Naive thymus-derived CD4-positive, alpha-beta T cell (primary cell): ENCODE data around the gene ABHD17C. TPM values are rescaled to one million over a fixed set of nuclear protein-coding genes. Genes with fewer than 3 reads are reported as not detected.
A peak's percentile ranks its signal among the peaks of the same experiment; 100 is the strongest.

Source experiments
- ATAC-seq: fragments of 150-1000 bp; cut with Tn5 transposase; 2 replicates; pipeline ENCODE4 v1.10.0; 2021; ENCODE audit warnings: mild to moderate bottlenecking, moderate library complexity
- CTCF ChIA-PET: fragments of 350-600 bp; sonication (Branson Sonifier 250); formaldehyde crosslinking; loops from one replicate; lab custom pipeline; 2021; ENCODE audit warnings: antibody characterized with exemption; lab: Charles Lee
- POLR2A ChIA-PET: fragments of 350-600 bp; sonication (Branson Sonifier 250); formaldehyde crosslinking; loops from one replicate; lab custom pipeline; 2021; ENCODE audit warnings: antibody characterized with exemption, inconsistent platforms; lab: Charles Lee
- DNase-seq, 9 donors: peaks; one replicate each; pipeline versions ENCODE4 v3.0.0 to v3.0.0-alpha.2; 2020 to 2022; ENCODE audit warnings: mixed read lengths in 1 of 9
- H3K27ac ChIP-seq: one replicate; pipeline ENCODE4 v1.7.0; 2013; ENCODE audit warnings: mild to moderate bottlenecking, low read depth, low read length, moderate library complexity
- H3K27me3 ChIP-seq, 2 donors: one replicate each; pipeline ENCODE4 v1.7.0; 2013; ENCODE audit warnings: low read length in 2 of 2, mild to moderate bottlenecking in 2 of 2, moderate library complexity in 2 of 2; ENCODE audit not compliant: control insufficient read depth in 2 of 2, insufficient read depth in 2 of 2
- H3K36me3 ChIP-seq, 3 experiments: 1 replicate in 2 of 3; 2 replicates in 1 of 3; pipeline ENCODE4 v1.7.0; 2013; ENCODE audit warnings: low read length in 3 of 3, mild to moderate bottlenecking in 3 of 3, moderate library complexity in 1 of 3; ENCODE audit not compliant: insufficient read depth in 3 of 3, control insufficient read depth in 2 of 3
- H3K4me1 ChIP-seq, 2 donors: one replicate each; pipeline ENCODE4 v1.7.0; 2013; ENCODE audit warnings: low read length in 2 of 2, mild to moderate bottlenecking in 2 of 2, moderate library complexity in 1 of 2; ENCODE audit not compliant: control insufficient read depth in 2 of 2, insufficient read depth in 2 of 2
- H3K4me3 ChIP-seq: 2 replicates; pipeline ENCODE4 v1.7.0; 2013; ENCODE audit warnings: mild to moderate bottlenecking, low read length
- H3K9me3 ChIP-seq, 3 experiments: 1 replicate in 2 of 3; 2 replicates in 1 of 3; pipeline ENCODE4 v1.7.0; 2013; ENCODE audit warnings: low read length in 3 of 3; ENCODE audit not compliant: control insufficient read depth in 2 of 3
- H3K27ac Mint-ChIP-seq, 9 donors: one replicate each; pipeline ENCODE4 v1.8.0; 2020 to 2022; ENCODE audit warnings: mixed read lengths in 9 of 9, mild to moderate bottlenecking in 8 of 9, moderate library complexity in 5 of 9, inconsistent platforms in 2 of 9
- H3K27me3 Mint-ChIP-seq, 5 donors: one replicate each; pipeline ENCODE4 v1.8.0; 2021 to 2022; ENCODE audit warnings: mixed read lengths in 5 of 5, mild to moderate bottlenecking in 1 of 5
- H3K36me3 Mint-ChIP-seq, 5 donors: one replicate each; pipeline ENCODE4 v1.8.0; 2020 to 2022; ENCODE audit warnings: mixed read lengths in 5 of 5, mild to moderate bottlenecking in 3 of 5, inconsistent platforms in 1 of 5
- H3K4me1 Mint-ChIP-seq, 7 donors: one replicate each; pipeline ENCODE4 v1.8.0; 2020 to 2022; ENCODE audit warnings: mixed read lengths in 7 of 7, mild to moderate bottlenecking in 3 of 7, inconsistent platforms in 1 of 7
- H3K4me3 Mint-ChIP-seq, 10 donors: one replicate each; pipeline ENCODE4 v1.8.0; 2020 to 2022; ENCODE audit warnings: mild to moderate bottlenecking in 10 of 10, mixed read lengths in 10 of 10, moderate library complexity in 6 of 10, inconsistent platforms in 2 of 10
- H3K9me3 Mint-ChIP-seq, 11 donors: one replicate each; pipeline ENCODE4 v1.8.0; 2020 to 2022; ENCODE audit warnings: mixed read lengths in 11 of 11, mild to moderate bottlenecking in 4 of 11, inconsistent platforms in 1 of 11, moderate library complexity in 1 of 11
- intact Hi-C, 2 donors: fragments of 100-400 bp; cut with micrococcal nuclease; formaldehyde crosslinking; loops; one replicate each; pipeline ENCODE4 v1.15.1; 2023
- polyA plus RNA-seq, 2 donors: library from polyadenylated mRNA; unstranded; fragments of 300-500 nt; fragmentation: Illumina TruSeq; gene quantifications; one replicate each; pipeline ENCODE4 v1.2.3, GENCODE V29; 2021
- total RNA-seq, 6 experiments: library from RNA in 5 of 6; stranded (reverse) in 5 of 6; gene quantifications; 1 replicate in 5 of 6; 2 replicates in 1 of 6; pipeline ENCODE4 v1.2.3 and lab custom pipeline; 2021 to 2026

The ABHD17C gene
- total and polyA plus RNA-seq, 7 experiments from 2014 or later: 0.26 to 2.8 (median 1.8) TPM

DNA sequence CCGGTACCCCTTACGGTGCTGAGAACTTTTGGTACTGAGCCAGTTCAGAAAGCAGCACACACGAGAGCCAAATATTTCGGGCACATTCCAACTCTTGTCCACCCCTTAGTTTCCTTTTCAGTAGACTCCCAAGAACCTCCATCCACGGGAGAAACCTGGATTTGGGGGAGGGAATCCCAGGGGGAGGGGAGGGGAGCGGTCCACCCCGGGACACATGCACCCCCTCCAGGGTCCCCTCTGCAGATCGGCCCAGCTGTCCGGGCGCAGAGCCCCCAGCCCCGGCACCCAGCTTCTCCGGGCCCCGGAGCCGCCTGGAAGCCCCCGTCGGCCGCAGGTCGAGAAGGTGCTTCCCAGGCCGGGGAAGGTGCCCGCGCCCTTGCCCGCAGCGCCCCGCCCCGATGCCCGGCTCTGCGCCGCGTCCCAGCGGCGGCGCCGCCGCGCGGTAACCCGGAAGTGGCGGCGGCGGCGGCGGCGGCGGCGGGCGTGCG is 455 bp upstream of the ABHD17C start:
- intact Hi-C loops: loop anchor here in 1 of 2 donors (10.0 kb wide), 1 partner anchor 310 kb away; the partner anchor contains the start of gene TLNRD1
- DNase-seq (peak in 7 of 9 donors; percentile 3 to 14 (median 10)), ATAC-seq (peak; percentile 51)
- ChIA-PET CTCF (no interaction called here), POLR2A (interaction anchor here (1.6 kb wide), 1 partner anchor 15 kb away, joined by 5 read pairs; no protein-coding TSS in a partner anchor)
- no peaks in the 10 kb centered on the region for H3K9me3 ChIP-seq
- peaks cover 8 to 13% of the 10 kb centered on the region in 2 donors for H3K4me1 ChIP-seq
- H3K4me1 Mint-ChIP-seq: peaks cover 11 to 23% (median 18%) of the 10 kb centered on the region in 7 donors
- no peaks in the 10 kb centered on the region for H3K36me3 ChIP-seq
- peak overlapping the region; percentile 33 for H3K27ac ChIP-seq
- H3K4me3 Mint-ChIP-seq: peak overlapping the region; percentile 77 to 98 (median 92)
- H3K9me3 Mint-ChIP-seq: peaks cover 0 to 1% (median 0%) of the 10 kb centered on the region in 11 donors
- H3K4me3 ChIP-seq: peak overlapping the region; percentile 37
- peaks cover 0 to 58% (median 0%) of the 10 kb centered on the region in 5 donors for H3K27me3 Mint-ChIP-seq
- H3K27me3 ChIP-seq: no peaks in the 10 kb centered on the region
- peaks cover 0 to 5% (median 0%) of the 10 kb centered on the region in 5 donors for H3K36me3 Mint-ChIP-seq
- H3K27ac Mint-ChIP-seq: peak overlapping the region; percentile 31 to 80 (median 65)

DNA sequence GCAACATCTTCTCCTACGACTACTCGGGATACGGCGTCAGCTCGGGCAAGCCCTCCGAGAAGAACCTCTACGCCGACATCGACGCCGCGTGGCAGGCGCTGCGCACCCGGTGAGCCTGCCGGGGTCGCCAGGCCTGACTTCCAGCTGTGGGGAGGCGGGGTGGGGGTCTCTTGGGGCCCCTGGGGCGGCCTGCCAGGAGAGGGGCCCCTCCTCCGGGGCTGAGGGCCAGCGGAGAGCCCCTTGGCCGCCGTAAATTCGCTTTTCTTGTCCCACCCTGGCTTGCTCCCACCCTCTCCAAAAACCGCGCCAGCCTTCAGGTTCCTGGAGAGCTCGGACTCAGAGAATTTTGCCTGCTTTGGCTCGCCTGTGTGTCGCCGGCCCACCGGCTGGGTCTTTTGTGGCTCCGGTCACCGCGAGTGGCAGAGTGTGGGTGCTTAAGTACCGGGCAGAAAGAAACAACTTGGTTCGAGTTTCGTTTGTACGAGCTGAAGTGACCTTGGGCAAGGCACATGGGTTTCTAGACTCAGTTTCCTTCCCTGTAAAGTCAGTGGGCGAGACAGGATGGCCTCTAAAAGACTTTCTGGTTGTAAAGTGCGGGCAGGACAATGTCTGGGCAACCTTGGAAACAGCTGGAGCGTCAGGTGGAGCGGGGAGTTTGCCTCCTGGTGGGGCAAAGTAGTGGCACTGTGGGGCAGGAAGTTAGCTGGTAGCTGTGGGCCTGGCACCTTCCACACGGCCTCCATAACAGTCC is 976 bp downstream of the ABHD17C start:
- Mint-ChIP-seq H3K27ac (peak overlapping the region; percentile 32 to 84 (median 67)), H3K9me3 (peaks cover 0 to 1% (median 0%) of the 10 kb centered on the region in 11 donors), H3K4me1 (peaks cover 11 to 23% (median 18%) of the 10 kb centered on the region in 7 donors), H3K36me3 (peaks cover 0 to 5% (median 0%) of the 10 kb centered on the region in 5 donors), H3K4me3 (peak overlapping the region; percentile 89 to 95 (median 92)), H3K27me3 (peaks cover 0 to 56% (median 0%) of the 10 kb centered on the region in 5 donors)
- no peak overlapping the region for H3K27ac ChIP-seq
- CTCF ChIA-PET: no interaction called here
- H3K4me3 ChIP-seq: peak overlapping the region; percentile 70
- no peaks in the 10 kb centered on the region for H3K9me3 ChIP-seq
- peak; percentile 38 for ATAC-seq
- peaks cover 8 to 13% of the 10 kb centered on the region in 2 donors for H3K4me1 ChIP-seq
- POLR2A ChIA-PET: interaction anchor here (1.6 kb wide), 1 partner anchor 16 kb away, joined by 5 read pairs; no protein-coding TSS in a partner anchor
- no peaks in the 10 kb centered on the region for H3K36me3 ChIP-seq
- DNase-seq: peak in 6 of 9 donors; percentile 7 to 31 (median 18)
- H3K27me3 ChIP-seq: no peaks in the 10 kb centered on the region
- intact Hi-C loops: loop anchor here in 1 of 2 donors (10.0 kb wide), 1 partner anchor 309 kb away; the partner anchor contains the start of gene TLNRD1

GRCh38 chr15:80697075-80697685 is 2.1 kb downstream of the ABHD17C start:
- Mint-ChIP-seq H3K36me3 (peaks cover 0 to 5% (median 0%) of the 10 kb centered on the region in 5 donors), H3K27me3 (peaks cover 0 to 45% (median 5%) of the 10 kb centered on the region in 5 donors), H3K4me1 (peaks cover 11 to 23% (median 18%) of the 10 kb centered on the region in 7 donors), H3K4me3 (peak overlapping the region; percentile 77 to 95 (median 92)), H3K27ac (no peak overlapping the region), H3K9me3 (peaks cover 0 to 1% (median 0%) of the 10 kb centered on the region in 11 donors)
- POLR2A ChIA-PET: no interaction called here
- Histone ChIP-seq H3K4me1 (peaks cover 8 to 13% of the 10 kb centered on the region in 2 donors), H3K4me3 (no peak overlapping the region), H3K27ac (no peak overlapping the region), H3K27me3 (no peaks in the 10 kb centered on the region), H3K9me3 (no peaks in the 10 kb centered on the region), H3K36me3 (no peaks in the 10 kb centered on the region)
- CTCF ChIA-PET: no interaction called here
- DNase-seq (no peak), ATAC-seq (no peak)
- intact Hi-C loops: loop anchor here in 1 of 2 donors (10.0 kb wide), 1 partner anchor 308 kb away; the partner anchor contains the start of gene TLNRD1

GRCh38 chr15:80698676-80699075 is 3.6 kb downstream of the ABHD17C start:
- Histone ChIP-seq H3K27me3 (no peaks in the 10 kb centered on the region), H3K4me3 (no peak overlapping the region), H3K36me3 (no peaks in the 10 kb centered on the region), H3K27ac (no peak overlapping the region), H3K9me3 (no peaks in the 10 kb centered on the region), H3K4me1 (peaks cover 8 to 13% of the 10 kb centered on the region in 2 donors)
- H3K27ac Mint-ChIP-seq: no peak overlapping the region
- peaks cover 11 to 23% (median 18%) of the 10 kb centered on the region in 7 donors for H3K4me1 Mint-ChIP-seq
- peaks cover 0 to 34% (median 9%) of the 10 kb centered on the region in 5 donors for H3K27me3 Mint-ChIP-seq
- intact Hi-C loops: loop anchor here in 1 of 2 donors (10.0 kb wide), 1 partner anchor 306 kb away; the partner anchor contains the start of gene TLNRD1
- no peak for ATAC-seq
- peaks cover 0 to 5% (median 0%) of the 10 kb centered on the region in 5 donors for H3K36me3 Mint-ChIP-seq
- H3K4me3 Mint-ChIP-seq: peak overlapping the region in 2 of 10 donors; percentile 9 to 24
- DNase-seq: no peak
- H3K9me3 Mint-ChIP-seq: peaks cover 0 to 1% (median 0%) of the 10 kb centered on the region in 11 donors
- ChIA-PET CTCF (no interaction called here), POLR2A (interaction anchor here (0.6 kb wide), 1 partner anchor 1243 kb away, joined by 3 read pairs; no protein-coding TSS in a partner anchor)

- H3K27me3 ChIP-seq: no peaks in the 10 kb centered on the region
- H3K9me3 ChIP-seq: no peaks in the 10 kb centered on the region
- Mint-ChIP-seq H3K27me3 (peaks cover 0 to 27% (median 9%) of the 10 kb centered on the region in 5 donors), H3K27ac (no peak overlapping the region), H3K4me3 (no peak overlapping the region), H3K36me3 (peaks cover 0 to 5% (median 3%) of the 10 kb centered on the region in 5 donors), H3K9me3 (peaks cover 0 to 1% (median 0%) of the 10 kb centered on the region in 11 donors), H3K4me1 (peaks cover 12 to 25% (median 13%) of the 10 kb centered on the region in 7 donors)
- no peak for DNase-seq
- no peak overlapping the region for H3K4me3 ChIP-seq
- H3K27ac ChIP-seq: no peak overlapping the region
- peaks cover 8 to 13% of the 10 kb centered on the region in 2 donors for H3K4me1 ChIP-seq
- intact Hi-C loops: loop anchor here in 1 of 2 donors (10.0 kb wide), 1 partner anchor 305 kb away; the partner anchor contains the start of gene TLNRD1
- no peak for ATAC-seq
- POLR2A ChIA-PET: no interaction called here
- H3K36me3 ChIP-seq: no peaks in the 10 kb centered on the region
- CTCF ChIA-PET: no interaction called here
These were observed 4.9 kb downstream of the ABHD17C start for GRCh38 chr15:80699981-80700380.

DNA sequence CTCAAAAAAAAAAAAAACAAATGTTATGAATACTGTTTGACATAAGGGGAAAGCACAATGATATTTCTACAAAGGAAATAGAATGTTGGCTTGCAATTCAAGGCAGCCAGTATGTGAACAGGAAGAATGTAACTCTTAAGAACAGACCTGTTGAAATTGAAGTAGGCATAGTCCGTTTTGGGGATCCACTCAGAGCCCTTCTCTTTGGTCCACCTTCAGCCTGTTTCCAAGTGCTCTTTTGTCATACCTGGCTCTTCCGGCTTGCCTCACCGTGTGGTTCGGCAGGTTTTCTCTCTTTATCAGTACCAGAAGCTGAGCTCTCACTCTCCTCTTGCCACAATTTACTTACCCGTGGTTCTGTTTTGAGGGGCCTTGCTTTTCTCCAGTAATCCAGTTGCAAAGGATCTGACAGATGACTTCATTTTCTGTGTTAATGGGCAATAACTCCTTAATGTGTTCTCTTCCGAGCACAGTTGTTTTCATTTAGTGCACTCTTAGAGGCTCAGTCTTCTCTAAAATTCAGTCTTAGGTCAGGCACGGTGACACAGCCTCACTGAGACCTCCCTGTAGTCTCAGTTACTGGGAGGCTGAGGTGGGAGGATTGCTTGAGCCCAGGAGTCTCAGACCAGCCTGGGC is 6.7 kb downstream of the ABHD17C start:
- Mint-ChIP-seq H3K27me3 (peaks cover 0 to 19% (median 9%) of the 10 kb centered on the region in 5 donors), H3K4me1 (peaks cover 3 to 18% (median 6%) of the 10 kb centered on the region in 7 donors), H3K9me3 (peaks cover 0 to 1% (median 0%) of the 10 kb centered on the region in 11 donors), H3K27ac (no peak overlapping the region), H3K4me3 (no peak overlapping the region), H3K36me3 (peaks cover 0 to 5% (median 3%) of the 10 kb centered on the region in 5 donors)
- Histone ChIP-seq H3K4me3 (no peak overlapping the region), H3K4me1 (peaks cover 4% of the 10 kb centered on the region in 2 donors), H3K9me3 (no peaks in the 10 kb centered on the region), H3K36me3 (no peaks in the 10 kb centered on the region), H3K27me3 (no peaks in the 10 kb centered on the region), H3K27ac (no peak overlapping the region)
- POLR2A ChIA-PET: no interaction called here
- intact Hi-C loops: no loop called here
- DNase-seq: no peak
- no peak for ATAC-seq
- CTCF ChIA-PET: no interaction called here
